SK-N-SH treated with all-trans-retinoic acid at 6 μM for 48 hours (cell line): ENCODE measurements around the gene IL7R.

Experiments
- ATAC-seq: fragments of 200-7000 bp; cut with Tn5 transposase; 3 replicates; pipeline ENCODE4 v1.9.1; 2020; ENCODE audit warnings: mild to moderate bottlenecking, moderate library complexity
- ARNTL ChIP-seq: fragments of 450-650 bp; formaldehyde crosslinking; IDR thresholded peaks from 2 replicates; pipeline ENCODE4 v1.5.0; 2020; ENCODE audit warnings: low read depth, mild to moderate bottlenecking, moderate library complexity, borderline replicate concordance
- BACH2 ChIP-seq: fragments of 250-450 bp; sonication (Bioruptor Pico); IDR thresholded peaks from 2 replicates; pipeline ENCODE4 v1.9.0; 2021; ENCODE audit warnings: mild to moderate bottlenecking, borderline replicate concordance
- CREB5 ChIP-seq: fragments of 250-450 bp; sonication (Bioruptor Pico); IDR thresholded peaks from 2 replicates; pipeline ENCODE4 v1.5.1; 2020; ENCODE audit warnings: low read depth, mild to moderate bottlenecking, moderate library complexity
- CSDC2 ChIP-seq: fragments of 250-450 bp; sonication (Bioruptor Pico); IDR thresholded peaks from 2 replicates; pipeline ENCODE4 v1.5.0; 2020; ENCODE audit warnings: mild to moderate bottlenecking, moderate library complexity
- CSRNP3 ChIP-seq: fragments of 250-450 bp; sonication (Bioruptor Pico); IDR thresholded peaks from 2 replicates; pipeline ENCODE4 v1.5.1; 2021; ENCODE audit warnings: mild to moderate bottlenecking, moderate library complexity
- ESRRG ChIP-seq: fragments of 250-450 bp; sonication (Bioruptor Pico); IDR thresholded peaks from 2 replicates; pipeline ENCODE4 v1.6.1; 2021; ENCODE audit warnings: mild to moderate bottlenecking
- GLIS3 ChIP-seq: fragments of 250-450 bp; sonication (Bioruptor Pico); IDR thresholded peaks from 2 replicates; pipeline ENCODE4 v1.5.0; 2020; ENCODE audit warnings: mild to moderate bottlenecking, moderate library complexity
- ISL1 ChIP-seq: fragments of 250-450 bp; sonication (Bioruptor Pico); IDR thresholded peaks from 2 replicates; pipeline ENCODE4 v2.1.2; 2022; ENCODE audit warnings: mild to moderate bottlenecking, moderate library complexity
- OSR1 ChIP-seq: fragments of 250-450 bp; sonication (Bioruptor Pico); IDR thresholded peaks from 2 replicates; pipeline ENCODE4 v1.8.0; 2022; ENCODE audit warnings: moderate library complexity, mild to moderate bottlenecking, inconsistent platforms
- PATZ1 ChIP-seq: fragments of 250-450 bp; sonication (Bioruptor Pico); IDR thresholded peaks from 2 replicates; pipeline ENCODE4 v1.8.0; 2020; ENCODE audit warnings: mild to moderate bottlenecking, moderate library complexity, borderline replicate concordance
- PPARA ChIP-seq: fragments of 250-450 bp; sonication (Bioruptor Pico); IDR thresholded peaks from 2 replicates; pipeline ENCODE4 v1.5.0; 2020; ENCODE audit warnings: mild to moderate bottlenecking, borderline replicate concordance
- RARB ChIP-seq: fragments of 250-450 bp; sonication (Bioruptor Pico); IDR thresholded peaks from 2 replicates; pipeline ENCODE4 v1.8.0; 2021; ENCODE audit warnings: mild to moderate bottlenecking, moderate library complexity
- SNAI2 ChIP-seq: fragments of 250-450 bp; sonication (Bioruptor Pico); IDR thresholded peaks from 2 replicates; pipeline ENCODE4 v1.5.0; 2020; ENCODE audit warnings: mild to moderate bottlenecking, moderate library complexity
- TCF4 ChIP-seq: fragments of 250-450 bp; sonication (Bioruptor Pico); IDR thresholded peaks from 2 replicates; pipeline ENCODE4 v1.8.0; 2021; ENCODE audit warnings: mild to moderate bottlenecking, moderate library complexity, borderline replicate concordance
- TOX ChIP-seq: fragments of 250-450 bp; sonication (Bioruptor Pico); IDR thresholded peaks from 2 replicates; pipeline ENCODE4 v1.8.0; 2021; ENCODE audit warnings: mild to moderate bottlenecking, moderate library complexity, borderline replicate concordance
- TSHZ2 ChIP-seq: fragments of 250-450 bp; sonication (Bioruptor Pico); IDR thresholded peaks from 2 replicates; pipeline ENCODE4 v1.5.0; 2020; ENCODE audit warnings: mild to moderate bottlenecking, moderate library complexity
- ZC3H10 ChIP-seq: fragments of 250-450 bp; sonication (Bioruptor Pico); IDR thresholded peaks from 2 replicates; pipeline ENCODE4 v1.5.1; 2021; ENCODE audit warnings: mild to moderate bottlenecking, moderate library complexity
- ZFP3 ChIP-seq: fragments of 250-450 bp; sonication (Bioruptor Pico); IDR thresholded peaks from 2 replicates; pipeline ENCODE4 v1.5.0; 2020; ENCODE audit warnings: mild to moderate bottlenecking, moderate library complexity
- ZFP30 ChIP-seq: fragments of 450-650 bp; formaldehyde crosslinking; IDR thresholded peaks from 2 replicates; pipeline ENCODE4 v1.5.0; 2022; ENCODE audit warnings: mild to moderate bottlenecking, moderate library complexity
- ZNF565 ChIP-seq: fragments of 450-650 bp; formaldehyde crosslinking; conservative IDR thresholded peaks from 2 replicates; pipeline ENCODE4 v1.5.0; 2020; ENCODE audit warnings: low read depth, mild to moderate bottlenecking, moderate library complexity
- ZNF70 ChIP-seq: fragments of 450-650 bp; formaldehyde crosslinking; IDR thresholded peaks from 2 replicates; pipeline ENCODE4 v1.5.0; 2020; ENCODE audit warnings: mild to moderate bottlenecking, moderate library complexity
- ZNF8 ChIP-seq: fragments of 450-650 bp; formaldehyde crosslinking; IDR thresholded peaks from 2 replicates; pipeline ENCODE4 v1.5.0; 2020; ENCODE audit warnings: mild to moderate bottlenecking, moderate library complexity

Gene IL7R

GRCh38 chr5:35899800-35900199 is 43.1 kb downstream of the IL7R start (continued):
- no peak for TF ChIP-seq CREB5
- TF ChIP-seq GLIS3 = no peak
- TF ChIP-seq TCF4 (CRISPR knock-in tag) = no peak
- no peak for TF ChIP-seq ISL1 (CRISPR knock-in tag)

- ATAC-seq = no peak
- TF ChIP-seq ZNF8 (CRISPR knock-in tag) = no peak
- no peak for TF ChIP-seq CSRNP3 (CRISPR knock-in tag)
- no peak for TF ChIP-seq ZFP3 (CRISPR knock-in tag)
- no peak for TF ChIP-seq PATZ1 (CRISPR knock-in tag)
- TF ChIP-seq CREB5 = no peak
- TF ChIP-seq TCF4 (CRISPR knock-in tag) = no peak
- TF ChIP-seq ESRRG = no peak
- no peak for TF ChIP-seq PPARA
- no peak for TF ChIP-seq ZC3H10 (CRISPR knock-in tag)
- no peak for TF ChIP-seq TOX (CRISPR knock-in tag)
- TF ChIP-seq TSHZ2 = no peak
- TF ChIP-seq SNAI2 (CRISPR knock-in tag) = no peak
- no peak for TF ChIP-seq ZFP30
- no peak for TF ChIP-seq OSR1
- TF ChIP-seq ARNTL (CRISPR knock-in tag) = no peak
- TF ChIP-seq, all 23 proteins: peak for 0
Measured at GRCh38 chr5:35900972-35901695, 44.4 kb downstream of the IL7R start.

- no peak for ATAC-seq
- TF ChIP-seq OSR1 (no peak), BACH2 (CRISPR knock-in tag) (no peak), ZNF565 (CRISPR knock-in tag) (no peak), ZFP30 (no peak), TSHZ2 (no peak), ZNF70 (CRISPR knock-in tag) (no peak), PPARA (no peak), TOX (CRISPR knock-in tag) (no peak), RARB (CRISPR knock-in tag) (no peak), CSDC2 (CRISPR knock-in tag) (no peak), ISL1 (CRISPR knock-in tag) (no peak), GLIS3 (no peak), ZNF8 (CRISPR knock-in tag) (no peak), TCF4 (CRISPR knock-in tag) (no peak), ESRRG (no peak), SNAI2 (CRISPR knock-in tag) (no peak), PATZ1 (CRISPR knock-in tag) (no peak)
Measured at GRCh38 chr5:35902046-35902672, 45.5 kb downstream of the IL7R start.
